HL-60 (cell line): ENCODE measurements around the gene VTN.

Experiments
- POLR2AphosphoS5 ChIP-seq: IDR thresholded peaks from 2 replicates; pipeline ENCODE4 v1.6.1; 2012; ENCODE audit warnings: low read depth
- SPI1 ChIP-seq: IDR thresholded peaks from 2 replicates; pipeline ENCODE4 v1.6.1; 2012; ENCODE audit warnings: low read depth, mild to moderate bottlenecking, borderline replicate concordance
- TF ChIP-seq, protein P1 (sequence below): IDR thresholded peaks from one replicate; pipeline ENCODE4 v1.5.1; 2011; ENCODE audit warnings: low read length, control low read depth, inconsistent platforms; ENCODE audit not compliant: insufficient read depth
- TF ChIP-seq, protein P2 (sequence below): IDR thresholded peaks from 2 replicates; pipeline ENCODE4 v1.6.1; 2012; ENCODE audit warnings: low read depth; ENCODE audit not compliant: insufficient replicate concordance

DNA sequence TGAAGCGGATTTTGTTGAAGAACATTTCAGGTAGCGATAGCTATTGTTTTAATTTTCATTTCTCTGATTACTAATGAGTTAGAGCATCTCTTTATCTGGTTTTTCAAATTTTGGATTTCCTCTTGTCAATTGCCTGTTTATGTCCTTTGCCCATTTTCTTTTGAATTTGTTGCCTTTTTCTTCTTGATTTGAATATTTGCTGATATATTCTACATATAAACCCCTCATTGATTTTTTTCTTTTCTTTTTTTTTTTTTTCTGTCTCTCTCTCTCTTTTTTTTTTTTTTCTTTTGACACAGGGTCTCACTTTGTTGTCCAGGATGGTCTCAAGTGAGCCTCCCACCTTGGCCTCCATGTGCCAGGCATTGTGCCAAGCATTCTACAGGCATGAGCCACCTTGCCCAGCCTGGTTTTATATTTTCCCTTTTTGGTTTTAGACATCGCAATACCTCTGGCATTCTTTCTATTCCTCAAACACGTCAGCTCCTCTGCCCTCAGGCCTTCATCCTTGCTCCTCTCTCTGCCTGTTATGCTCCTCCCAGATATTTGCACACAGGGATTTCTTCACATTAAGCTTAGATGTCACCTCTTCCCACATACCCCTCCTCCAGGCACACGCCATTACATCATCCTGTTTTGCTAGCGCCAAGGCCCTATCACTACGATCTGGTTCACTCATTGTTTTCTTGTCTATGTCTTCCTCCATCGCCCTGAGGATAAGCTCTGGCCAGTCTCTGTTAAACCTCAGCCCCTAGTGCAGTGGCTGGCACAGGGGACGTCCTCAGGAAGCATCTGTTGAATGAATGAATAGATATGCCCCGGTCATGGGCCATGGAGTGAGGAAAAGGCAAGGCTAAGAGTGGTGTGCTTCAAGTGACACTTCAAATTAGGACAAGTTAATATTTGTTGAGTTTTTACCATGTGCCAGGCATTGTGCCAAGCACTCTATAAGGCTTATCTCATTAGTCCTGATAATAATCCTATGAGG lies 10.0 kb upstream of the VTN start:
- TF ChIP-seq, protein P1, sequence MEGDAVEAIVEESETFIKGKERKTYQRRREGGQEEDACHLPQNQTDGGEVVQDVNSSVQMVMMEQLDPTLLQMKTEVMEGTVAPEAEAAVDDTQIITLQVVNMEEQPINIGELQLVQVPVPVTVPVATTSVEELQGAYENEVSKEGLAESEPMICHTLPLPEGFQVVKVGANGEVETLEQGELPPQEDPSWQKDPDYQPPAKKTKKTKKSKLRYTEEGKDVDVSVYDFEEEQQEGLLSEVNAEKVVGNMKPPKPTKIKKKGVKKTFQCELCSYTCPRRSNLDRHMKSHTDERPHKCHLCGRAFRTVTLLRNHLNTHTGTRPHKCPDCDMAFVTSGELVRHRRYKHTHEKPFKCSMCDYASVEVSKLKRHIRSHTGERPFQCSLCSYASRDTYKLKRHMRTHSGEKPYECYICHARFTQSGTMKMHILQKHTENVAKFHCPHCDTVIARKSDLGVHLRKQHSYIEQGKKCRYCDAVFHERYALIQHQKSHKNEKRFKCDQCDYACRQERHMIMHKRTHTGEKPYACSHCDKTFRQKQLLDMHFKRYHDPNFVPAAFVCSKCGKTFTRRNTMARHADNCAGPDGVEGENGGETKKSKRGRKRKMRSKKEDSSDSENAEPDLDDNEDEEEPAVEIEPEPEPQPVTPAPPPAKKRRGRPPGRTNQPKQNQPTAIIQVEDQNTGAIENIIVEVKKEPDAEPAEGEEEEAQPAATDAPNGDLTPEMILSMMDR, result no peak
- TF ChIP-seq POLR2AphosphoS5 (no peak), SPI1 (no peak)
- TF ChIP-seq, protein P2, sequence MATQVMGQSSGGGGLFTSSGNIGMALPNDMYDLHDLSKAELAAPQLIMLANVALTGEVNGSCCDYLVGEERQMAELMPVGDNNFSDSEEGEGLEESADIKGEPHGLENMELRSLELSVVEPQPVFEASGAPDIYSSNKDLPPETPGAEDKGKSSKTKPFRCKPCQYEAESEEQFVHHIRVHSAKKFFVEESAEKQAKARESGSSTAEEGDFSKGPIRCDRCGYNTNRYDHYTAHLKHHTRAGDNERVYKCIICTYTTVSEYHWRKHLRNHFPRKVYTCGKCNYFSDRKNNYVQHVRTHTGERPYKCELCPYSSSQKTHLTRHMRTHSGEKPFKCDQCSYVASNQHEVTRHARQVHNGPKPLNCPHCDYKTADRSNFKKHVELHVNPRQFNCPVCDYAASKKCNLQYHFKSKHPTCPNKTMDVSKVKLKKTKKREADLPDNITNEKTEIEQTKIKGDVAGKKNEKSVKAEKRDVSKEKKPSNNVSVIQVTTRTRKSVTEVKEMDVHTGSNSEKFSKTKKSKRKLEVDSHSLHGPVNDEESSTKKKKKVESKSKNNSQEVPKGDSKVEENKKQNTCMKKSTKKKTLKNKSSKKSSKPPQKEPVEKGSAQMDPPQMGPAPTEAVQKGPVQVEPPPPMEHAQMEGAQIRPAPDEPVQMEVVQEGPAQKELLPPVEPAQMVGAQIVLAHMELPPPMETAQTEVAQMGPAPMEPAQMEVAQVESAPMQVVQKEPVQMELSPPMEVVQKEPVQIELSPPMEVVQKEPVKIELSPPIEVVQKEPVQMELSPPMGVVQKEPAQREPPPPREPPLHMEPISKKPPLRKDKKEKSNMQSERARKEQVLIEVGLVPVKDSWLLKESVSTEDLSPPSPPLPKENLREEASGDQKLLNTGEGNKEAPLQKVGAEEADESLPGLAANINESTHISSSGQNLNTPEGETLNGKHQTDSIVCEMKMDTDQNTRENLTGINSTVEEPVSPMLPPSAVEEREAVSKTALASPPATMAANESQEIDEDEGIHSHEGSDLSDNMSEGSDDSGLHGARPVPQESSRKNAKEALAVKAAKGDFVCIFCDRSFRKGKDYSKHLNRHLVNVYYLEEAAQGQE, result no peak
